Measurements from ENCODE around the gene ZNF554. TPM values are rescaled to one million over a fixed set of nuclear protein-coding genes. Genes with fewer than 3 reads are reported as not detected.

Gene ZNF554
- 3.2 and 3.5 TPM in 2 replicates for total RNA-seq

GRCh38 chr19:2819540-2820111, at the start of gene ZNF554:
TSS of gene ZNF554 (plus strand) at chr19:2819868. CDS start at chr19:2820072, 204 bp downstream.
- TF ChIP-seq CTCF (IDR thresholded peaks at IDR 0.05; ENCODE audit: insufficient read depth, low read depth, low read length): peak; percentile 98
- DNase-seq (ENCODE audit: low read depth): peak; percentile 96
- peak within 1 kb of the TSS; percentile 79 for H3K4me3 ChIP-seq (ENCODE audit: low read depth, low read length)

GRCh38 chr19:2770055-2771013, 49.3 kb upstream of the ZNF554 start:
- DNase-seq (ENCODE audit: low read depth): no peak

GRCh38 chr19:2771786-2772674, 47.6 kb upstream of the ZNF554 start:
- no peak for DNase-seq (ENCODE audit: low read depth)
- H3K4me3 ChIP-seq (ENCODE audit: low read depth, low read length): no peak overlapping the region
- no peak for TF ChIP-seq CTCF (IDR thresholded peaks at IDR 0.05; ENCODE audit: insufficient read depth, low read depth, low read length)

More at GRCh38 chr19:2770055-2771013, 49.3 kb upstream of the ZNF554 start:
- no peak for TF ChIP-seq CTCF (IDR thresholded peaks at IDR 0.05; ENCODE audit: insufficient read depth, low read depth, low read length)
- H3K4me3 ChIP-seq (ENCODE audit: low read depth, low read length): no peak overlapping the region

- no peak for TF ChIP-seq CTCF (IDR thresholded peaks at IDR 0.05; ENCODE audit: insufficient read depth, low read depth, low read length)
- DNase-seq (ENCODE audit: low read depth): no peak
- H3K4me3 ChIP-seq (ENCODE audit: low read depth, low read length): no peak overlapping the region
Observed at GRCh38 chr19:2774083-2774679, 45.5 kb upstream of the ZNF554 start.

- TF ChIP-seq CTCF (IDR thresholded peaks at IDR 0.05; ENCODE audit: insufficient read depth, low read depth, low read length): no peak
- DNase-seq (ENCODE audit: low read depth): peak; percentile 45
- no peak overlapping the region for H3K4me3 ChIP-seq (ENCODE audit: low read depth, low read length)
Observed at GRCh38 chr19:2774953-2775555, 44.6 kb upstream of the ZNF554 start.

Data from fibroblast of villous mesenchyme (primary cell).